KMS-11 (cell line): ENCODE results near the gene IGF2R.

ENCODE experiments used
- H2AFZ ChIP-seq: fragments of 200-600 bp; sonication (generic); 2 replicates; pipeline ENCODE4 v1.6.1; 2016; ENCODE audit warnings: antibody characterized with exemption, mixed run types, low read depth
- H3K27ac ChIP-seq: fragments of 200-600 bp; sonication (generic); 2 replicates; pipeline ENCODE4 v1.6.1; 2016; ENCODE audit warnings: mild to moderate bottlenecking, mixed run types
- H3K27me3 ChIP-seq: fragments of 200-600 bp; sonication (generic); 2 replicates; pipeline ENCODE4 v1.6.1; 2017; ENCODE audit warnings: mild to moderate bottlenecking, low read depth, mixed run types, moderate library complexity; ENCODE audit not compliant: insufficient read depth
- H3K36me3 ChIP-seq: fragments of 200-600 bp; sonication (generic); 2 replicates; pipeline ENCODE4 v1.6.1; 2017; ENCODE audit warnings: mild to moderate bottlenecking, mixed run types; ENCODE audit not compliant: insufficient read depth
- H3K4me1 ChIP-seq: fragments of 200-600 bp; sonication (generic); 2 replicates; pipeline ENCODE4 v1.6.1; 2016; ENCODE audit warnings: mild to moderate bottlenecking, low read depth, mixed run types; ENCODE audit not compliant: poor library complexity, severe bottlenecking
- H3K4me2 ChIP-seq: fragments of 200-600 bp; sonication (generic); 2 replicates; pipeline ENCODE4 v1.7.0; 2016; ENCODE audit warnings: mild to moderate bottlenecking, mixed run types
- H3K4me3 ChIP-seq: fragments of 200-600 bp; sonication (generic); IDR thresholded peaks from 2 replicates; pipeline ENCODE4 v1.6.1; 2017; ENCODE audit warnings: low read depth, low read length, mixed read lengths; ENCODE audit not compliant: insufficient read depth
- H3K79me2 ChIP-seq: fragments of 200-600 bp; sonication (generic); 2 replicates; pipeline ENCODE4 v1.6.1; 2016; ENCODE audit warnings: low read depth, mixed run types; ENCODE audit not compliant: insufficient read depth
- H3K9ac ChIP-seq: fragments of 200-600 bp; sonication (generic); 2 replicates; pipeline ENCODE4 v1.6.1; 2016; ENCODE audit warnings: mild to moderate bottlenecking, mixed run types
- H4K20me1 ChIP-seq: fragments of 200-600 bp; sonication (generic); 2 replicates; pipeline ENCODE4 v1.6.1; 2016; ENCODE audit warnings: mild to moderate bottlenecking, mixed run types; ENCODE audit not compliant: insufficient read depth
- CTCF ChIP-seq: fragments of 200-600 bp; sonication (generic); conservative IDR thresholded peaks from 2 replicates; pipeline ENCODE4 v1.6.1; 2017; ENCODE audit warnings: low read depth, mild to moderate bottlenecking, antibody characterized with exemption, low read length, moderate library complexity, mixed read lengths

IGF2R gene

GRCh38 chr6:160022101-160022500 lies 53.2 kb downstream of the IGF2R start:
- H3K27me3 ChIP-seq = no peaks in the 10 kb centered on the region
- no peaks in the 10 kb centered on the region; the same call in 1 of the 2 replicates for H3K79me2 ChIP-seq
- no peak overlapping the region for H3K9ac ChIP-seq
- H3K27ac ChIP-seq = no peak overlapping the region
- H4K20me1 ChIP-seq = no peaks in the 10 kb centered on the region
- no peak overlapping the region for H2AFZ ChIP-seq
- peaks cover under 1% of the 10 kb centered on the region for H3K4me1 ChIP-seq
- no peak overlapping the region for H3K4me2 ChIP-seq
- H3K4me3 ChIP-seq = no peak overlapping the region
- 0 out of 2 replicates have a peak, but pooled peaks cover 4% of the 10 kb centered on the region for H3K36me3 ChIP-seq
- no peak for TF ChIP-seq CTCF

GRCh38 chr6:160022793-160023192 lies 53.9 kb downstream of the IGF2R start:
- no peaks in the 10 kb centered on the region for H4K20me1 ChIP-seq
- H3K9ac ChIP-seq = no peak overlapping the region
- H3K4me1 ChIP-seq = peaks cover 8% of the 10 kb centered on the region
- 0 out of 2 replicates have a peak, but pooled peaks cover 4% of the 10 kb centered on the region for H3K36me3 ChIP-seq
- TF ChIP-seq CTCF = no peak
- H3K79me2 ChIP-seq = no peaks in the 10 kb centered on the region; the same call in 1 of the 2 replicates
- H3K27me3 ChIP-seq = no peaks in the 10 kb centered on the region
- H3K4me2 ChIP-seq = no peak overlapping the region
- H3K4me3 ChIP-seq = no peak overlapping the region
- no peak overlapping the region for H2AFZ ChIP-seq
- no peak overlapping the region for H3K27ac ChIP-seq

GRCh38 chr6:160024152-160024551 lies 55.3 kb downstream of the IGF2R start:
- Histone ChIP-seq H2AFZ (no peak overlapping the region), H3K4me1 (peaks cover 21% of the 10 kb centered on the region), H3K4me3 (no peak overlapping the region), H3K36me3 (0 out of 2 replicates have a peak, but pooled peaks cover 4% of the 10 kb centered on the region), H3K27ac (no peak overlapping the region), H4K20me1 (no peaks in the 10 kb centered on the region), H3K27me3 (no peaks in the 10 kb centered on the region), H3K9ac (no peak overlapping the region), H3K79me2 (no peaks in the 10 kb centered on the region; the same call in 1 of the 2 replicates), H3K4me2 (no peak overlapping the region)
- no peak for TF ChIP-seq CTCF

GRCh38 chr6:160027076-160027475 lies 58.2 kb downstream of the IGF2R start:
- Histone ChIP-seq H3K79me2 (no peaks in the 10 kb centered on the region; the same call in 1 of the 2 replicates), H3K27me3 (no peaks in the 10 kb centered on the region), H3K4me3 (no peak overlapping the region), H4K20me1 (no peaks in the 10 kb centered on the region), H3K4me2 (no peak overlapping the region), H3K4me1 (peaks cover 43% of the 10 kb centered on the region), H2AFZ (no peak overlapping the region), H3K36me3 (0 out of 2 replicates have a peak, but pooled peaks cover 4% of the 10 kb centered on the region), H3K9ac (no peak overlapping the region), H3K27ac (peak overlapping the region; percentile 77; the same call in 1 of the 2 replicates)
- TF ChIP-seq CTCF = no peak
